Globus pallidus (tissue), 1 donor: ENCODE results near the gene LRR1.
A peak's percentile ranks its signal among the peaks of the same experiment; 100 is the strongest.
"Not testable (repeated sequence)": the region's sequence is repeated elsewhere in the genome, so short reads cannot be mapped to it uniquely, and the experiment has no call there.

Experiments
- DNase-seq: peaks from one replicate; pipeline ENCODE4 v3.0.0-alpha.2; 2015; ENCODE audit warnings: low spot score

The LRR1 gene

GRCh38 chr14:49598485-49599300 is at the start of gene LRR1:
Gene LRR1 (plus strand): TSS chr14:49598940. CDS start chr14:49599021, 81 bp downstream.
- peak; percentile 71 for DNase-seq

- no peak for DNase-seq
Measured at GRCh38 chr14:49549446-49549845, 49.3 kb upstream of the LRR1 start.

GRCh38 chr14:49549881-49550280 is 48.9 kb upstream of the LRR1 start:
- DNase-seq, result no peak

GRCh38 chr14:49550286-49551184 is 48.2 kb upstream of the LRR1 start:
- DNase-seq, result no peak

- no peak for DNase-seq
Measured at GRCh38 chr14:49551569-49551968, 47.2 kb upstream of the LRR1 start.

- DNase-seq, result no peak
Measured at GRCh38 chr14:49553106-49553505, 45.6 kb upstream of the LRR1 start.

- no peak for DNase-seq
Measured at GRCh38 chr14:49553892-49554291, 44.8 kb upstream of the LRR1 start.

GRCh38 chr14:49559979-49560768 is 38.6 kb upstream of the LRR1 start:
- DNase-seq, result no peak

- DNase-seq, result no peak
Measured at GRCh38 chr14:49566714-49567113, 32.0 kb upstream of the LRR1 start.

GRCh38 chr14:49569281-49569680 is 29.5 kb upstream of the LRR1 start:
- no peak for DNase-seq

- DNase-seq, result no peak
Measured at GRCh38 chr14:49574038-49574437, 24.7 kb upstream of the LRR1 start.

- no peak for DNase-seq
Measured at GRCh38 chr14:49578141-49578540, 20.6 kb upstream of the LRR1 start.

GRCh38 chr14:49579841-49580240 is 18.9 kb upstream of the LRR1 start:
- no peak for DNase-seq

GRCh38 chr14:49581209-49582112 is 17.3 kb upstream of the LRR1 start:
- no peak for DNase-seq

- no peak for DNase-seq
Measured at GRCh38 chr14:49582113-49582977, 16.4 kb upstream of the LRR1 start.

- DNase-seq, result no peak
Measured at GRCh38 chr14:49583629-49584028, 15.1 kb upstream of the LRR1 start.

GRCh38 chr14:49584058-49584457 is 14.7 kb upstream of the LRR1 start:
- no peak for DNase-seq

GRCh38 chr14:49584981-49585640 is 13.6 kb upstream of the LRR1 start:
- DNase-seq, result not testable (repeated sequence)
